Ramos (cell line): Measurements from ENCODE around the gene INPP5A.
"Not testable (repeated sequence)": the region's sequence is repeated elsewhere in the genome, so short reads cannot be mapped to it uniquely, and the experiment has no call there.

Source experiments
- in situ Hi-C: fragments of 300-500 bp; cut with MboI; formaldehyde crosslinking; loops from one replicate; pipeline ENCODE4 v1.14.3; 2022; ENCODE audit warnings: low sequenced_read_pairs; ENCODE audit not compliant: unreplicated experiment

INPP5A gene

DNA sequence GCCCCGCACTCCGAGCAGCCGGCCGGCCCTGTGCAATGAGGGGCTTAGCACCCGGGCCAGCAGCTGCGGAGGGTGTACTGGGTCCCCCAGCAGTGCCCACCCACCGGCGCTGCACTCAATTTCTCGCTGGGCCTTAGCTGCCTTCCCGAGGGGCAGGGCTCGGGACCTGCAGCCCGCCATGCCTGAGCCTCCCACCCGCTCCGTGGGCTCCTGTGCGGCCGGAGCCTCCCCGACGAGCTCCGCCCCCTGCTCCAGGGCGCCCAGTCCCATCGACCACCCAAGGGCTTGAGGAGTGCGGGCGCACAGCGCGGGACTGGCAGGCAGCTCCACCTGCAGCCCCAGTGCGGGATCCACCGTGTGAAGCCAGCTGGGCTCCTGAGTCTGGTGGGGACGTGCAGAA is 143.2 kb downstream of the INPP5A start:
- in situ Hi-C loops: not testable (repeated sequence)

DNA sequence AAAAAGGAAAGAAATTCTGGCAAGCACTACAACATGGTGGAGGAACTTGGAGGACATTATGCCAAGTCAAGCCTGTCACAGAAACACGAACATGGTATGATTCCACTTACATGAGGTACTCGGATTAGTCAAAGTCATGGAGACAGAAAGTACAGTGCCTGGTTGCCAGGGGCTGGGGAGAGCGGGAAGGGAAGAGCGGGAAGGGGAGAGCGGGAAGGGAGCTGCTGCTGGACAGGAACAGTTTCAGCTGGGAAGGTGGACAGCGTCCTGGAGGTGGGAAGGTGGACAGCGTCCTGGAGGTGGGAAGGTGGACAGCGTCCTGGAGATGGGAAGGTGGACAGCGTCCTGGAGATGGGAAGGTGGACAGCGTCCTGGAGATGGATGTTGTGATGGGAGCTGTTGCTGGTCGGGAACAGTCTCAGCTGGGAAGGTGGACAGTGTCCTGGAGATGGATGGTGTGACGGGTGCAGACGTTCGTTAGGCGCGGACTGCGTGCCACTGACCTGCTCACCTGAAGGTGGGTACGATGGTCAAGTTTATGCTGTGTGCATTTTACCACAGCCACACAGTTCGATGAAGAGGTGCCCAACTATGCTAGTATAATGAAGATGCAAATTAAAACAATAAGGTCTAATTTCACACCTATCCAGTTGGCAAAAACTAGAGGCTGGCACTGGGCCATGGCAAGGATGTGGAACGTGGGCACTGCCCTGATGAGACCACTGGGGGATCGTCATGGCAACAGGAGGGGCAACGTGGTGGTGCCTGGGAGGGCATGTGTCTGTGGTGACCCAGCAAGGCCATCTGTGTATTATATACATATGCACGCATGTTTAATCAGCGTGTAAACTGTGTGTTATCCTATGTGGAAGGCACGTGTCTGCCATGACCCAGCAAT is 144.5 kb downstream of the INPP5A start:
- in situ Hi-C loops: no loop called here

DNA sequence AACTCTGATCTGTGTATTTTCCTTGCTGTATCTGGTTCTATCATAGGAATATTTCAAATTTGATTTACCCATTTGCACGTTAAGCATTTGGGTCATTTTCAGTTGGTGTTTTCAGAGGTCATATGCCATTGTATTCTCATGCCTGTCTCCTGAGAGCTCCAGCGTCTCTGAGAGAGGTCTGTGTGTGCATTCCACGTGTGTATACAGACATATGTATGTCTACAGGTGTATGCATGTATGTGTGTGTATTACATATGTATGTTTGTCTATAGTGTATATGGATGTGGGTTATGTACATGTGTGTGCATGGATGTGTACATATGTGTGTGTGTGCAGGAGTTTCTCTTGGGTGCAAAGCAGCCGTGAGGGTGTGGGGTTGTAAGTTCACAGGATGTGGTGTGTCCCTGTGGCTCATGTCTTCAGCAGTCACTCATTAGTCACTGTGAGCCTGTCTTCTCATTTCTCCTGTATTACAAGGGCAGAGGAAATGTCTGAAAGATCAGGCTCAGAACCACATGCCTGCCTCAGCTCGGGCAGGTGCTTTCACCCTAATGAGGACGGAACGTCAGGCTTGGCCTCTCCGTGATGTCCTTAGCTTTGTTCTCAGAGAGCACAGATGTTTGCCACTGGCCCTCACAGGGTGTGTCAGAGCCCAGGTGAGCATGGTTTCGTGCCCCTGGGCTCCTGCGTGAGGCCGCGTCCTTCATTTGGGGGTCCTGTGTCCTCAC is 146.7 kb downstream of the INPP5A start:
- in situ Hi-C loops: no loop called here

DNA sequence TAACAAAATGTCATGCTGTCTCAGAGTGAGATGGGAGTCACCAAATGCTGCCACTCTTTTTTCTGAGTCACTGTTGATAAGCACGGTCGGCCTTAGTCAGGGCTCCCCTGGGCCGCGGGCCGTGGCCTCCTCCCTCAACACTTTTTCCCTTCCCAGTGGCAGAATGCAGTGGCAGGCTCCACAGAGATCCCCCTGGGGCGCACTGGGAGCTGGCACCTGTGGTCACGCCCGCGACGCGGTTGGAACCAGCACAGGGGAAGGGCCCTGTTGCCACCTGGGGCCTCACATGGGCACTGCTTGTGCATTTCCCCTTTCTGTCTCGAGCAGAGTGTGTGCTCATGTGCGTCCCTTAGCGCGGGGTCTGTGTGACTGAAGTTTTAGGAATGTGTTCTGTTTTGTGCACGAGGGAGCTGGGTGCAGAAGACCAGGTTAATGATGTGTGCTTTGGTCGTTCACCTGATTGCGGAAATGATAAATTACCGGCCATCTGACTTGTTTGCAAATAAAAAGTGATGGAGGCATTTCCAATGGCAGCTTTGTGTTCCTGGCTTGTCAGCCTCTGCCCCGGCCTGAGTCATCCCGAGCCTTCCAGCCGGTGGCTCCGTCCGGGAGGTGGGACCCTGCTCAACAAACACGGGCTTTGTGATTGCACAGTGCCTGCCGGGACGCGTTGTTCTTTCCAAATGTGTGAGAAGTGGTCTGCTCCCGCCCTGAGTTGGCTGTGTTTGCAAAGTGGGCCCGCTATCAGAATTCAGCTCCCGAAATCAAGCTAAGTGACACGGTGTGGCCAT is 147.7 kb downstream of the INPP5A start:
- in situ Hi-C loops: no loop called here

DNA sequence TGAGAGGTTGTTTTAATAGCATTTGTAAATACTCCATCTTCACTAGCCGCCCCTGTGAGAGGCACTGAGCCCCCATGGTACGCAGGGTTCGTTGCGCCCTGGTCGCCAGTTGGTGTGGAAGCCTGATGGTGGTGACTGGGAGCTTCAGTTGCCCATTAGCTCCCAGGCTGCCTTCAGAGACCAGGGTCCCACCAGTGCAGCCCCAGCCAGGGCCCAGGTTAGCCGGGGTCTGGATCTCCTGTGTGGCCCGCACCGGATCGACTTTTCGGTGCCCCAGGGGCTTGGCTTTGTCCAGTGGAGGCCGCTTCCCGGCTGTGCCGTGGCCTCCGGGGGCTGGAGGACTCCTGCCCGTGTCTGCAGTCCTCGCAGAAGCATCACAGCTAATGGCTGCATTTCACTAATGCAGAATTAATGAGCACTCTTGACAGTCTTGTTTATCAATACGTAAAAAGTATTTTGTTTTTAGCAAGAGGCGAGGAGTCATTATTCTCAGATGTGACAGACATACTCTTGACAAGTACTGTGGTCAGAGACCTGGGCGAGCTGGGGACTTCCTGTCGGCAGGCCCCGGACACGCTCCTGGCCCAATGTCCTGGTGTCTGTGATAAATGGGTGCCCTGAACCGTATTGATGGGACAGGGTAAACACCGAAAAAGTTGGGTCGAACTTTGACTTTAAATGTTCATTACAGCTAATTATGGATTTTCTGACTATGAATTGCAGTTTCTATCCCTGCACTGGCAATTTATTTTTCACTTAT is 148.5 kb downstream of the INPP5A start:
- in situ Hi-C loops: no loop called here

DNA sequence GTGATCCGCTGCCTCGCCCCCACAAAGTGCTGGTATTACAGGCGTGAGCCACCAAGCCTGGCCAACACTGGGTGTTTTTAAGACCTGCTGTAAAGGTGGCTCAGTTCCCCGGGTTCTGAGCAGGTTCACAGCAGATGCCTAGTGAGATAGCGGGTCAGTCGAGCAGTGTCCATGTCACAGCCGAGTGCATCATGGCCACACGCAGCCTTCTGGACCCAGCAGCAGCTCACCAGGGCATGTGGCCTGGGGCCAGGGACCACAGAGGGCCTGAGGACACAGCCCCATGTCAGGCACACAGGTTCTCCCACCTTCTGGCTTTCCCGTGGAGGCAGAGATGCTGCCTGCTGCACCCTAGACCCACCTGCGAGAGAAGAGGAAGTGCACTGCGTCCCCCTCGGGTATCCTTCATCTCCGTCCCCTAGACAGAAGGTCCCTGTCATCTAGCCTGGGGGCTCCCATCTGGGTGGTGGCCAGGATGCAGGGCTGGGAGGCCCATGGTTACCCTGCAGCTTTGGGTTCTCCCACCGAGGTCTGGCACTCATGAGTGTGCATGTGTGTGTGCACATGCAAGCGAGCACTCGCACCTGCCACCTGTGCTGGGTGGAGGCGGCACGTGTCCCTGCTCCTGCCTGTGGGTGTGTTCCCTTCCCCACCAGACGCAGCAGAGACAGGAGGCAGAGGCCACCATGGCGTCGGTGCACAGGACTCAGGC is 149.8 kb downstream of the INPP5A start:
- in situ Hi-C loops: no loop called here

DNA sequence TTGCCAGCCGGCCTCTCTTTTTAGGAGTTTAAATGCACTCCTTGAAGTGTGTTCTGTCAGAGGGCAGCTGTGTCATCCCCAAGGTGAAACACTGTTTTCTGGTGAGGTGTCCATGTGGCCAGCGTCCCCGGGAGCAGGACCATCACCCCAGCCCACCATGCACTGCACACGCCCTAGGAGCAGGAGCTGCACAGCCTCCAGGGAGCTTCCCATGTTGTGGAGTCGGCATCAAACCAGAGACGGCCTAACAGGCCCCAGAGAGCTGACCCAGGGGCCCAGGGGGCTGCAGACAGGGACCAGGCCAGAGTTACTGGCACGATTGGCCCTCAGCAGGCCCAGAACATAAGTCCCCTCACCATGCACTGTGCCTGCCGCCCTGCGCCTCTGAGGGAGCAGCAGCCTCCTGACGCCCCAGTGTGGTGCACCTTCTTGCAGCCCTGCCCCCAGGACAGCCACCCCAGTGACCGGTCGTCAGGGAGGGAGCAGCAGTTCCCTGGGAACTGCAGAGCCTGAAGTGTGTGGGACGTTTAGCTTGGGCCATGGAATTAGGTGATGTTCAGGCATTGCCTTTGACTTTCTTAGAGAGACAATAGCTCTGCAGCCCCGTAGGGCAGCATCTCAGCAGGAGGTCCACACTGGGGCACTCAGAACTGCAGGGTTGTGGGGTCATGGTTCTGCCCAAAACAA is 150.4 kb downstream of the INPP5A start:
- in situ Hi-C loops: no loop called here

DNA sequence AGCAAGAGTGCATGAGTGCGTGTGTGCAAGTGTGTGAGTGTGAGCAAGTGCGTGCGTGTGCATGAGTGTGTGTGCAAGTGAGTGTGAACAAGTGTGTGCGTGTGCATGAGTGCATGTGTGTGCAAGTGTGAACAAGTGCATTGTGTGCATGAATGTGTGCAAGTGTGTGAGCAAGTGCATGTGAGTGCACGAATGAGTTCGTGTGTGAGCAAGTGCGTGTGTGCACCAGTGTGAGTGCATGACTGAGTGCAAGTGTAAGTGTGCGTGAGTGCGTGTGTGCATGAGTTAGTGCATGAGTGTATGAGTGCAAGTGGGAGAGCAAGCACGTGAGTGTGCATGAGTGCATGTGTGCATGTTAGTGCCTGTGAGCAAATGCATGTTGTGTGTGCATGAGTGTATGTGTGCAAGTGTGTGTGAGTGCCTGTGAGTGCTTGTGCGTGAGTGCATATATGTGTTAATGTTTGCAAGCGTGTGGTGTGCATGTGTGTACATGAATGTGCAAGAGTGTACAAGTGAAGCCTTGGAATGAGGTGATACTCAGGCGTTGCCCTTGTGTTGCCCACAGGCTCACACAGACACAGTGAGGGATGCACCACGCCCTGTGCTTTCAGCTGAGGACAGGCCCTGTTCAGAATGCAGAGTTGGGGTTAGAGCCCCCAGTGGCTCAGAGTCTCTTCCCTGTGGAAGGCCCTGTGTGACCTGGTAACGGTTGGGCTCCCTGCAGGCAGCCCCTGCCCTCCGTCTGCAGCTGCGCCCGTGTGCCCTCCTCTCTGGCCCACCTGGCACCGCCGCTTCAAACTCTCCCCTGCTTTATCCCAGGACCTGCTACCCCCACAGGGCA is 151.2 kb downstream of the INPP5A start:
- in situ Hi-C loops: no loop called here

DNA sequence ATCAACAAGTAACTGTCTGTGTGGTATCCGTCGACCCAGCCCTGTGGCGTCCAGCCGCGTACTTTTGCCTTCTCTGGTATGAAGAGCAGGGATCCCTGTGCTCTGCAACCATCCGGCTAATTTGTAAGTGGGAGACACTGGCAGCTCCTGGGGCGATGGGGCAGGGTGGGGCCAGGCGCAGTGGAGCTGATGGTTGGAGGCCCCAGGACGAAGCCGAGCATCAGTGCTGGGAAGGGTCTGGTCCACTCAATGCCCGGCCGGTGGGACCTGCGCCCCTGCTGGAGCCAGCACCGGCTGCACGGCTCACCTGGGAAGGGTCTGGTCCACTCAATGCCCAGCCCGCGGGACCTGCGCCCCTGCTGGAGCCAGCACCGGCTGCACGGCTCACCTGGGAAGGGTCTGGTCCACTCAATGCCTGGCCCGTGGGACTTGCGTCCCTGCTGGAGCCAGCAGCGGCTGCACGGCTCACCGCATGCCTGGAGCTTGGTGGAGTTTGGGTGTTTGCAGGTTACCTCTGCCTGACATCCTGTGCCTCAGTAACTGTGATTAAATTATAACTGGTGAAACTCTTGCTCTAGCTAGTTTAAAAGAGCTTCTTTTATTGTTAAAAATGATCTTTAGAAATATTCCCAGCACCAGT is 152.3 kb downstream of the INPP5A start:
- in situ Hi-C loops: no loop called here

DNA sequence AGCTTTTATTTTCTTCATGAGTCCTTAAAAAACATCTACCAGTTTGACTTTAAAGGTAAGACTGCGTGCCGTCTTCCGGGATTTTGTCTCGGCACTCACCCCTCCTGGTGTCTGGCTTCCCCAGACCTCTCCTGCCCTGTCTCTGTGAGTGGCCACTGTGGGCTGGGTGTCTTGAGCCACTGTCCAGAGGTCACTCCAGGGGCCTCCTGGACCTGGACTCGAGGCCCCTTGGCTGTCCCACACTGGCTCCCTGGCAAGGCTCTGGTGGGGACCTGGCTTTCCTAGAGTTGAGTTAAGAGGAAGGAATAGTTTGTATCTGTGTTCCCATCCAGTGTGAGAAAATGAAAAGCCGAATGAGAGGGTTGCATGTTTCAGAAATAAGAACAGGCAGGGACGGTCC is 152.8 kb downstream of the INPP5A start:
- in situ Hi-C loops: no loop called here

DNA sequence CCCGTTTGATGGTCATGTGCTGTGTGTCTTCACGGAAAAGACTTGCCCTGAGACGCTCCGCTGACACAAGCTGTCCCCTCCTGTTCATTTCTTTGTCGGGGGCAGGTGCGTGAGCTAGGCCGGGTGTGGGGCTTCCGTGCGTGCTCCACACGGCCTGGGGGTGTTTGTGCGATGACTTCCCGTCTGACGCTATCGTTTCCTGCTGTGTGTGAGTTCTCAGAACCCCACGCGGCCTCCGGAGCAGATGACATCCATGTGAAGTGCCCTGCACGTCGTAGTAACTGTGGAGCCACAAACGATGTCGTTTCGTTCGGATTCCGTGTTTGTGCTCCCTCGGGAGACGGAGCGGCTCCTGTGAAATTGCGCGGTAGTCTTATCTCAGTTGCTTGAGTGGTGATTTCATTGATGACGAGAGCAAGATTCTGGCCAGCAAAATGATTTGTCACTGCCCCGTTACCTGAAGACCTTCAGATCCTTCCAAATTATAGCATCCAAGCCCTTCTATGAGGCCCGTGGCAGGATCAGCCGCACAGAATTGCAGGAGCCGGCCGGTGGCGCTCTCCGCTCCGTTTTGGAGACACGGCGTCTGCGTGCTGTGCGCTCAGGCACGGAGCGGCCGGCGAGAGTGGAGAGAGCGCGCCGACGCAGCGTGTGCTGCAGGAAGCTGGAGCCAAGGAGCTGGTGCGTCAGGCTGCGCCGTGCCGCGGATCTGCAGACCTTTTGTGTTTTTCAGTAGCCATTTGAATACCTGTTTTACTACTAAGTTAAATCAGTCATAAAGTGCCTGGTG is 153.4 kb downstream of the INPP5A start:
- in situ Hi-C loops: no loop called here

DNA sequence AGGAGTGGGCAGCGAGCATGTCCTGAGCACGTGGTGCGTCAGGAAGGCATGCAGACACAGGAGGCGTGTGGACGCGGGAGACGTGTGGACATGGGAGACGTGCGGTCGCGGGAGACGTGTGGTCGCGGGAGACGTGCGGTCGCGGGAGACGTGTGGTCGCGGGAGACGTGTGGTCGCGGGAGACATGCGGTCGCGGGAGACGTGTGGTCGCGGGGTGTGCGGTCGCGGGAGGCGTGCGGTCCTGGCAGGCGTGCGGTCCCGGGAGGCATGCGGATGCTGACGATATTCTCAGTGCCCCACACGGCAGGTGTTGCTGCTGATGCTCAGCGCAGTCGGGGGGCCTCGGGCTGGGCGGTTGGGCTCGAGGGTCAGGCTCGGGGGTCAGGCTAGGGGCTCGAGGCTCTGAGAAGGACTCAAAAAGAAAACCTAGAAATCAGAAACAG is 154.1 kb downstream of the INPP5A start:
- in situ Hi-C loops: no loop called here

DNA sequence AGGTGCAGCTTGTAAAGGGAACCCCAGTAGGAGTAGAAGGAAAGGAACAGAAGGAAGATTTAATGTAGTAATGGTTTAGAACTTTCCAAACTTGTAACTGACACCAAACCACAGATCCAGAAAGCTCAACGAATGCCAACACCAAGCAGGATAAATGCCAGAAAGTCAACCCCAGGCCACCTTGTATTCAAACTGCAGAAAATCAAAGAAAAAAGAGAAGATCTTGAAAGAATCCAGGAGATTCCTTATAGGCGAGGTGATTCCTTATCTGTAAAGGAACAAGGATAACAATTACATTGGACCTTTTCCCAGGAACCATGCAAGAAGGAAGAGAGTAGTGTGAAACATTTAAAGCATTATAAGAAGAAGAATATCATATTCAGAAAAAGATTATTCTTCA is 154.7 kb downstream of the INPP5A start:
- in situ Hi-C loops: no loop called here

DNA sequence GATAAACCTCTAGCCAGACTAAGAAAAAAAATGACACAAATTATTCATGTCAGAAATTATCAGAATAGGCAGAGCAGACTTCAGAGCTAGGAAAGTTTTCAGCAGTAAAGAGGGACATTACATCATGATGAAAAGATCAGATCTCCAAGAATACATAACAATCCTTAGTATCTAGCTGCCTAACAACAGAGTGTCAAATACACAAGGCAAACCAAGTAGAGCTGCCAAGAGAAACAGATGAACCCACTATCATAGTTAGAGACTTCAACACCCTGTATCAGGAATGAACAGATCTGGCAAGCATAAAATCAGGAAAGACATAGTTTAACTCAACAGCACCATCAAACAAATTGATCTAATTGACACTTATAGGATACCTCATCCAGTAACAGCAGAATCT is 156.1 kb downstream of the INPP5A start:
- in situ Hi-C loops: no loop called here

DNA sequence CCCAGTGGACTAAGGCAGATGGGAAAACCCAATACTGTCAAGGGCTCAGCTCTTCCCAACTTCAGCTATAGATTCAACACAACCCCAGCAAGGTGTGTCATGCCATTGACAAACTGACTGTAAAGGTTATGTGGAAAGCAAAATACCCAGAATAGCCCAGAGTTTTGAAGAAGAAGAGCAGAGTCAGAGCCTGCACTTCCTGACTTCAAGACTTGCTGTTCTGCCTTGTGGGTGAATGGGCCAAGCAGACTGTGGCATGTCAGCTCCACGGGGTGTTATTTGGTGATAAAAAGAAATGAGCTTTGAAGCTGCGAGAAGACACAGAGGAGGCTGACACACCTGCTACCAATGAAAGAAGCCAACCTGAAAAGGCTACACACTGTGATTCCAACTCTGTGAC is 158.6 kb downstream of the INPP5A start:
- in situ Hi-C loops: no loop called here

DNA sequence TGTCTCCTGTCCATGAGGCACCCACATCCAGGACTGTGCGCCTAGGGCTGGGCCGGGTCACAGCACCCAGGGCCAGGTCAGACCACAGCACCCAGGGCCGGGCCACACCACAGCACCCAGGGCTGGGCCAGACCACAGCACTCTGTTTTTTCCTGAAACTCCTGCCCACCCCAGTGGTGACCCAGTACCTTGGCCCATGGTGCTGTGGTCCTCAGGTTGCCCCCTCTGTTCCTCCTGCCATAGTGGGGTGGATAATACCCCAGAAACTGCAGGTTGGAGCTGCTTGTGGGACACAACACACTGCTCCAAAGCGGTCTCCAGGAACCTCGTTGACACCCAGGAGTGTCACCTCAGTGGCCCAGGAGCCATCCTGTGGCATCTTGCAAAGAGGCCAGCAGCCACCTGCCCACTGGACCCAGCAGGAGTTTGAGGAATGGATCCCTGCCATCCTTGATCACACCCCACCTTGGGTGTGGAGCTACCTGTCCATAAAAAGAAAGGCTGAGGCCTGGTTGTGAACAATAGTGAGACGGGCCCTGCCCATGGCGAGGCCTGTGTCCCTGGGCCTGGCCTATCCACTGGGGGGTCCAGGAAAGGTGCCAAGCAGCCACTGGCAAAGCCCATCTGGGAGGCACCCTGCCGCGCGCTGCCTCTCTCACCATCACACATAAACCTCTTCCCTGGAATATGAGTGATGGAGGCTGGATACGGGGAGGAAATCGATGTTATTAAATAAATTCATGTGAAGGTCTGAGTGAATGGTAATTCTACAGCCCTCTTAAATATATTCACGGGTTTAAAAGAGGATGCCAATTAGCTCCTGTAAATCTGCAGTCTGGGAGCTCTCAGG is 159.4 kb downstream of the INPP5A start:
- in situ Hi-C loops: no loop called here
